Neural progenitor cell (in vitro differentiated cells): ENCODE data around the gene UBE2E1.

Experiments
- EZH2 ChIP-seq: fragments of 200-600 bp; sonication (generic); IDR thresholded peaks from 2 replicates; pipeline ENCODE4 v1.6.1; 2017; ENCODE audit warnings: antibody characterized with exemption, mild to moderate bottlenecking, moderate library complexity
- TF ChIP-seq, protein P1 (sequence below): fragments of 200-600 bp; sonication (generic); IDR thresholded peaks from 2 replicates; pipeline ENCODE4 v1.5.1; 2017; ENCODE audit warnings: antibody characterized with exemption, mild to moderate bottlenecking

DNA sequence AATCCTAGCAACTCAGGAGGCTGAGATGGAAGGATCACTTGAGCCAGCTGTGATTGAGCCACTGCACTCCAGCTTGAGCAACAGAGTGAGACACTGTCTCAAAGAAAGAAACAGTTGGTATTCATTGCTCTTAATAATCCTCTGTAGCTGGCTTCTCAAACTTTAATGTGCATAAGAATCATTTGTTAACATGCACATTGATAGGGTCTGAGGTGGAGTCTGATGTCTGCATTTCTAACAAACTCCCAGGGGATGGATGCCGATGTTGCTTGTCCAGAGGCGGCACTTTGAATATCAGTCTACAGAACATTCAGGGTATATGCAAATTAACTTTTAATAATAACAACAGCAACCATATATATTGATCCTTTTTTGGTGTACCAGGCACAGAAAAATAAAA lies 71.2 kb downstream of the UBE2E1 start:
- TF ChIP-seq, protein P1, sequence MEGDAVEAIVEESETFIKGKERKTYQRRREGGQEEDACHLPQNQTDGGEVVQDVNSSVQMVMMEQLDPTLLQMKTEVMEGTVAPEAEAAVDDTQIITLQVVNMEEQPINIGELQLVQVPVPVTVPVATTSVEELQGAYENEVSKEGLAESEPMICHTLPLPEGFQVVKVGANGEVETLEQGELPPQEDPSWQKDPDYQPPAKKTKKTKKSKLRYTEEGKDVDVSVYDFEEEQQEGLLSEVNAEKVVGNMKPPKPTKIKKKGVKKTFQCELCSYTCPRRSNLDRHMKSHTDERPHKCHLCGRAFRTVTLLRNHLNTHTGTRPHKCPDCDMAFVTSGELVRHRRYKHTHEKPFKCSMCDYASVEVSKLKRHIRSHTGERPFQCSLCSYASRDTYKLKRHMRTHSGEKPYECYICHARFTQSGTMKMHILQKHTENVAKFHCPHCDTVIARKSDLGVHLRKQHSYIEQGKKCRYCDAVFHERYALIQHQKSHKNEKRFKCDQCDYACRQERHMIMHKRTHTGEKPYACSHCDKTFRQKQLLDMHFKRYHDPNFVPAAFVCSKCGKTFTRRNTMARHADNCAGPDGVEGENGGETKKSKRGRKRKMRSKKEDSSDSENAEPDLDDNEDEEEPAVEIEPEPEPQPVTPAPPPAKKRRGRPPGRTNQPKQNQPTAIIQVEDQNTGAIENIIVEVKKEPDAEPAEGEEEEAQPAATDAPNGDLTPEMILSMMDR: no peak
- TF ChIP-seq EZH2: no peak
